Activated T-helper 1 cell treated with Interleukin-2 at 50 U/mL for 16 hours (primary cell): ENCODE measurements around the gene CCDC92B.

ENCODE experiments used
- DNase-seq: peaks from one replicate; pipeline ENCODE4 v3.0.0-alpha.2; 2020; ENCODE audit warnings: low read depth

Gene CCDC92B

GRCh38 chr17:2721603-2722002 is 27.8 kb downstream of the CCDC92B start:
- no peak for DNase-seq

- DNase-seq = no peak
Observed at GRCh38 chr17:2719861-2720260, 29.6 kb downstream of the CCDC92B start.

GRCh38 chr17:2718150-2718938 is 31.1 kb downstream of the CCDC92B start:
- no peak for DNase-seq

- DNase-seq = no peak
Observed at GRCh38 chr17:2716649-2717048, 32.8 kb downstream of the CCDC92B start.

- no peak for DNase-seq
Observed at GRCh38 chr17:2713881-2714280, 35.6 kb downstream of the CCDC92B start.

GRCh38 chr17:2712300-2713043 is 37.0 kb downstream of the CCDC92B start:
- DNase-seq = no peak

- peak; percentile 94 for DNase-seq
Observed at GRCh38 chr17:2711608-2712299, 37.7 kb downstream of the CCDC92B start, which contains the start of gene CLUH. CLUH (minus strand) TSS chr17:2711764; CDS start chr17:2711661, 103 bp downstream.

- no peak for DNase-seq
Observed at GRCh38 chr17:2710803-2711607, 38.4 kb downstream of the CCDC92B start.

GRCh38 chr17:2710071-2710802 is 39.2 kb downstream of the CCDC92B start:
- DNase-seq = no peak

- DNase-seq = no peak
Observed at GRCh38 chr17:2709183-2709661, 40.2 kb downstream of the CCDC92B start.

GRCh38 chr17:2708585-2709182 is 40.8 kb downstream of the CCDC92B start:
- DNase-seq = no peak

- DNase-seq = no peak
Observed at GRCh38 chr17:2707721-2708584, 41.5 kb downstream of the CCDC92B start.

- DNase-seq = no peak
Observed at GRCh38 chr17:2706911-2707510, 42.4 kb downstream of the CCDC92B start.

- no peak for DNase-seq
Observed at GRCh38 chr17:2705888-2706795, 43.3 kb downstream of the CCDC92B start.

GRCh38 chr17:2705263-2705662 is 44.2 kb downstream of the CCDC92B start:
- DNase-seq = no peak

GRCh38 chr17:2704890-2705248 is 44.6 kb downstream of the CCDC92B start:
- no peak for DNase-seq

- no peak for DNase-seq
Observed at GRCh38 chr17:2704031-2704889, 45.2 kb downstream of the CCDC92B start.
